GM21576 (cell line): ENCODE results near the gene ABR.
"Not testable (repeated sequence)": the region's sequence is repeated elsewhere in the genome, so short reads cannot be mapped to it uniquely, and the experiment has no call there.

Experiments
- ATAC-seq: cut with Tn5 transposase; IDR thresholded peaks from one replicate; pipeline ENCODE4 v1.9.1; 2021; ENCODE audit warnings: mild to moderate bottlenecking, moderate library complexity; ENCODE audit not compliant: unreplicated experiment

ABR gene

DNA sequence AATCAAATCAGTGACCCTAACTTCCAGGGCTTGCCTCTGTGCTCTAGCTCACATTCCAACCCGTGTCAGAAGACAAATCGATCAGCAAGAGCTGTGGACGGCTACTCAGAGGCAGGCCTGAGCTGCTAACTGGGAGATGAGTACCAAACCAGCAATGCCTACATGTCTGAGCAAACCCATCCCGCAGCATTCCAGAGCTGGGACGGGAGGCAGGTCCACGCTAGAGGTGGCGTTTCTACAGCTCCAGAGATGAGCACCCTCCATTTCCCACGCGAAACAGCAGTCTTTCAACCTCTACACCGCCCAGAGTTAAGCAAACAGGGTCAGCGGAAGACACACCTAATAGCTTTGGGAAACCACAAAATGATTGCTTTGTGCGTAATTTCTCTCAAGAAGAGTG is 206.7 kb downstream of the ABR start:
- ATAC-seq: no peak

DNA sequence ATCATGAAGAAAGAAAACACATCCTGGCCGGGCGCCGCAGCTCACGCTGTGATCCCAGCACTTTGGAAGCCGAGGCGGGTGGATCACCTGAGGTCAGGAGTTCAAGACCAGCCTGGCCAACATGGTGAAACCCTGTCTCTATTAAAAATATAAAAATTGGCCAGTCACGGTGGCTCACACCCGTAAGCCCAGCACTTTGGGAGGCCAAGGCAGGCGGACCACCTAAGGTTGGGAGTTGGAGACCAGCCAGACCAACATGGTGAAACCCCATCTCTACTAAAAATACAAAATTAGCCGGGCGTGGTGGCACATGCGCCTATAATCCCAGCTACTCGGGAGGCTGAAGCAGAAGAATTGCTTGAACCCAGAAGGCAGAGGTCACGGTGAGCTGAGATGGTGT is 207.9 kb downstream of the ABR start:
- ATAC-seq: not testable (repeated sequence)

DNA sequence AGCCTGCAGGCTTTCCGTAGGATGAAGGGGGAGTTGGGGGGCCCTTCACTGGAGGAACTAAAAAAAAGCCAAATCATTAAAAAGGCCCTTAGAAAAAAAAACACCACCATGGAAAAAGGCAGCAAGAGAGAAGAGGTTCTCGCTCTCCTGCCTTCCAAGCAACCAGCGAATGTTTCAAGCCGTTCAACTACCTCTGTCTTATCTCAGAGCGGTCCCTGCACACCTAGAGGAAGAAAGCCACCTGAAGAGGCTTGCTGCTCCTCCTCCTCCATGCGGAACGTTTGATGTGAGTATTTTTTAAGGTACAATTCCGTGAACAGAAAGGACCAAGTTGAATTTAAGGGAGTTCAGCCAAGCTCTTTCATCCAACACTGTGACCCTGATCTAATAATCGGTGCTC is 209.4 kb downstream of the ABR start:
- ATAC-seq: no peak

DNA sequence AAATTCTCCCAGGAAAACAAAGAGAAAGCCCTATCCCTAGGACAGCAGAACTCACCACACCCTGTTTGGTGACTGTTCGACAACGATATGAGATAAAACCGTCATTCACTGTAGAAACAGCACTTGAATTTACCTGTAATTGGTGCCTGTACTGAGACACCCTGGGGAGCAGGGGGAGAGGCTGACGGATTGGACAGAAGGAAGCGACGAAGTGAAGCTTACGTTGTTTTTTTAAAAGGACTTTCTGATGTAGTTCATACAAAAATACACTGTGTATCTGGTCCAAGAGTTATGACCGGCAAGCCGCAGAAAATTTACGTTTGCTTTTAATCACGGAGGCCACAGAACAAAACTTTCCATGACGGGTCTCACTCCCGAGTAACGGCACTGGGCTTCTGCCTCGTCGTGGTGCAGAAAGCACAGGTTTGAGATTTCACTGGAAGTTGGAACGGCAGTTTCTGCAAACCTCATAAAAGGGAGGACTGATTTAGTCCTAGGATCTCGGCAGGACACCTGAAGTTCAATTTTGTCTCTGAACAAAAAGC is 209.9 kb downstream of the ABR start:
- no peak for ATAC-seq

DNA sequence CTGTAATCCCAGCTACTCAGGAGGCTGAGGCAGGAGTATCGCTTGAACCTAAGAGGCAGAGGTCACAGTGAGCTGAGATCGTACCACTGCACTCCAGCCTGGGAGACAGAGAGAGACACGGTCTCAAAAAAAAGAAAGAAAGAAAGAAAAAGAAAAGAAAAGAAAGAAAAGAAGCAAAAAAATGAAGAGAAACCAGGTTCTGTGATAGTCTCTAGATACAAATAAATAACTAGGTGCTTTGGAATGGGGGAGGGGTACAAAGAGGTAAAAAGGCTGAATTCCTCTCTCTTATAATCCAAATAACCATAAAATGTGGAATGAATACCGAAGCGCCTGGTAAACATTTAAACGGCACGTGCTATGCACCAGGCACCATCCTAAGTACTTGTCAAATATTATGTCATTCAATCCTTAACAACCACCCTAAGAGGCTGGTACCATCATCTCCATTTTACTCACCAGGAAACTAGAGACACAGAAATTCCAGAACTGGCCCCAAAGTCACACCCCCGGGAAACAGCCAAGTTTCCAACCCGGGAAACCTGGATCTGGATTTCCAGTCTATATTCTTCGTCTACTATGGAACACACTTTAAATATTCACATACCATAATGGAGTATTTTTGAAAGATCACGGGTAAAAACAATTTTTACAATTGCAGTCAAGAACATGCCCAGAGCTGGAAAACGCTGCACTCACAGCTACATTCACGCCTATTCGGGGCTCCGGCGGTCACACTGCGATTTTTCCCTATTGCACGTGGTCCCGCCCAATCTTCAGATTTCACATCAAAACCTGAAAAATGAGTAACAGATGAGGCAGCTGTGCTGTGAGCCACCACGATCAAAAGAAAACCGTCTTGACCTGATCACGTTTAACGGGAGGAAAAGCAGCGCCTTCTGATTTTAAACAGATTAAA is 210.7 kb downstream of the ABR start:
- ATAC-seq: no peak

DNA sequence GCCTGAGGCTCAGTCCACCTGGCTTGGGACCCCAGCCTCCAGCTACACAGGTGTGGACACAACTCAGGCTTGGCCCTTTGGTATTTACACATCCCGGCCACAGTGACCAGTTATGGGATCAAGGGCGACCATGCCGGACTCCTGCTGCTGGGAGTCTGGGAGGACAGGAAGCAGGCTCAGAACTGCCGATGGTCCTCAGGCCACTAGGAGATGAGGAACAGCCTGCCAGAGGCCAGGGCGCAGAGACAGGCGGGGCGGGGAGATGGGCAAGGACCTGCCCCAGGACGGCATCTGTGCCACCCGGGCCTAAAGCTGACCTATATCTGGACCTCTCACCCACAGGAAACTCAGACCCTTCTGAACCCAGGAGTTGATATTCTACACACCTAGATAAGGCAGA is 212.7 kb downstream of the ABR start:
- no peak for ATAC-seq

DNA sequence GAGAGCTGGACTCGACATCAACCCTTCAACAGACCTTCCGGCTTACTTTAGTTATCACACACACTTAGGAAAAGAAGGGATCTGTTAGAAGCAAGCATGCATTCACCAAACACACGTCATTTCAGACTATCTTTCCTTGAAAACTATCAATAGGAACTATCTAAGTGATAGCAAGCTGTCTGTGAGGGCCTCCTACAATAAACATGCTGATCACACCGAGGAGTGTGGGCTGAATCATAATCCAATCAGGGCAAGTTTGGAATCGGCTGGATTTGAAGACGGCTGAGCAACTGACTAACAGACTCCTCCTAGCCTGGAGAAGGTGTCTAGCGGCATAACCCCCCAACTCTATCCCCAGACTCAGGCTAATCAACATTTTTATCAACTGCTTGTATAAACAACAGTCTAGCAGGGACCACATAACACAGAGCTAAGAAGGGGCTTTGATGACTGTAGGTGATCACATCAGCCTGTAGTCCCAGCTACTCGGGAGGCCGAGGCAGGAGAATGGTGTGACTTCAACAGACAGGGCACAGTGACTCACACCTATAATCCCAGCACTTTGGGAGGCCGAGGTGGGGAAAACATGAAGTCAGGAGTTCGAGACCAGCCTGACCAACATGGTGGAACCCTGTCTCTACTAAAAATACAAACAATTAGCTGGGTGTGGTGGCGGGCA is 214.3 kb downstream of the ABR start:
- ATAC-seq: no peak

DNA sequence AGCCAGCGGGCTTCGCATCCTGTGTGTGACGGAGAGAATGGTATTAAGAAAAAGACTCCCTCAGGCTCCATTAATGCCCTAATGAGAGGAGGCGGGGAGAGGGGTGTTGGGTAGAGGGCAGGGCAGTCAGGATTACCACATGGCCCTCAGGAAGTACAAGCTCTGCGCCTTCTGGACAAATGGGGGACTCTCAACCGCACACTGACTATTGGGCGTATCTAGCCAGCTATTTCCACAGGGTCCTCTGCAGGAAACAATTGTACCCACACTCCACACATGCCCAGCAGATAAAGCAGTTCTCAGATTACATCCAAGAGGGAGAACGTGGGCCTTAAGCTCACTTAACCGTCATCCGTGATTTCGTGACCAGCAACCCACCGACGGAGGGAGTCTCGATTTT is 214.9 kb downstream of the ABR start:
- ATAC-seq: no peak

DNA sequence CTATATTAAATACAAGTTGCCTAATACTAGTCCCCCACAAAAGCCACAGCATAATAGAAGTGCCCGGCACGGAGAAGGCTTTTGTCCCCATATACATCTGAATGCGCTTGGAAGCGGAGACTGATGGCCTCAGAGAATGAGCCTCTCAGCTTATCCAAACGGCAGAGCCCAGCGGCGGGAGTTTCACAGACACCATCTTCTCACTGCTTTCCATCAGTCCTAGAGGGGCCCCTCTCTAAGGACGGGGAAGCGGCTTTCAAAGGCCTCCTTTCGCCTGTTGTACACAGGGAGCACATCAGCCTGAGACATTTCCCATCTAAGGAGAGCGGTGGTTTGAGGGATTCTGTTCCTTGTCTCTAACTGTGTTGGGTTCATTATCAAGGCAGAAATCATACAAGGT is 217.1 kb downstream of the ABR start:
- ATAC-seq: no peak

DNA sequence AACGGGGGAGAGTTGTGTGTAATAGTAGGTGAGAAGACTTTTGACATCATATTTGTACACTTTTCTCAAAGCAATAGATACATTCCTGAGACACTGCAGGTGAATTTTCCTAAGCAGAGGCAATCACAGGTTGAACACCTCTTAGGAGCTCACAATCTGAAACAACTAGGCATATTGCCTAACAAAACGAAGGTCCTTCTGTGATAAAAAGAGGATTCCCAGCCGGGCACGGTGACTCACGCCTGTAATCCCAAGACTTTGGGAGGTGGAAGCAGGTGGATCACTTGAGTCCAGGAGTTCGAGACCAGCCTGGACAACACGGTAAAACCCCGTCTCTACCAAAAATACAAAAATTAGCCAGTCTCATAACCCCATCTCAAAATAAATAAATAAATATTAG is 217.6 kb downstream of the ABR start:
- no peak for ATAC-seq

DNA sequence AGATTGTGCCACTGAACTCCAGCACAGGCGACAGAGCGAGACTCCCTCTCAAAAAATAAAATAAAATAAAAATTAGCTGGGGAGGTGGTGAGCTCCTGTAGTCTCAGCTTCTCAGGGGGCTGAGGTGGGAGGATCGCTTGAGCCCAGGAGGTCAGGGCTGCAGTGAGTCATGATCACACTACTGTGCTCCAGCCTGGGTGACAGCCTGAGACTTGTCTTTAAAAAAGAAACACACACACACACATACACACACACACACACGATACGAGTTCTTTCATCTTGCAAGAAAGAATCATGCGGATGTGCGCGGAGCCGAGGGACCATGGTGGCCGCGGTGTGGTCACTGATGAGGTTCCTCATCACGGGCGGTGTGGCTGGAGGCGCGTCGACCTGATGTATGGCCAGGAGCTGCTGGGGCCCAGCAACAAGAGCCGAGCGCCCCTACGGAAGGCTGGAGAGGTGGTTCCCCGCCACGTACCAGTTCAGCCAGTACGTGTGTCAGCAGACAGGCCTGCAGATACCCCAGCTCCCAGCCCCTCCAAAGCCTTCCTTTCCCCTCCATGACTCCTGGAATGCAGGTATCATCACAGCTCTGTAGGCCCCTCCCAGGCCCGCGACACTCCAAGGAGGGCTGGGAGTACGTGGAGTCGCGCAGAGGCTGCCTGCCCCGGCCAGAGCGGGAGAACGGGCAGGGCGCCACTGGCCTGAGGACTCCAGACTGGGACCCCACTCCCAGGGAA is 220.9 kb downstream of the ABR start:
- no peak for ATAC-seq

DNA sequence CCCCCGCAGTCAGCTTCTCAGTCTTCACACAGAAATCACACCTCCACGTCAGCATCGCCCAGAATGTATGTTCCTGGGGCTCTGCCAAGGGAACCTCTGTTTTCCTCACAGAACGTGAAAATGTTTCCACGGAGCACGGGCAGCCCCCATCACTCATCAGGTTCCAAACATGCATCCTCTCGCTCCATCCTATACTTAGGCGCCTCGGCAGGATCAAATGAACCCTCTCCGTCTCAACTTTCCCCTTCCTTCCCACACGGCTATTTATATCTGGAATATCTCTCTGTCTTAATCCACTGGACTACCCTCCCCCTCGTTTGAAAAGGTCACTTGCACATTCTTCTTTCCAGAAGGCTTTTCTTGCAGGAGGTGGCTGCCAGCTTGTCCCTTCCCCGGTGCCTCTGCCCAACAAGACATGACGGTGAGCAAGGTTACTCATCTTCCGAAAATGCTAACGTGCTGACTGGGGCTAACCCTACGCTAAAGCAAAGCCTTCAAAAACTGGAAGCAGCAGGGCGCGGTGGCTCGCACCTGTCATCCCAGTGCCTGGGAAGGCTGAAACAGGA is 221.8 kb downstream of the ABR start:
- no peak for ATAC-seq

DNA sequence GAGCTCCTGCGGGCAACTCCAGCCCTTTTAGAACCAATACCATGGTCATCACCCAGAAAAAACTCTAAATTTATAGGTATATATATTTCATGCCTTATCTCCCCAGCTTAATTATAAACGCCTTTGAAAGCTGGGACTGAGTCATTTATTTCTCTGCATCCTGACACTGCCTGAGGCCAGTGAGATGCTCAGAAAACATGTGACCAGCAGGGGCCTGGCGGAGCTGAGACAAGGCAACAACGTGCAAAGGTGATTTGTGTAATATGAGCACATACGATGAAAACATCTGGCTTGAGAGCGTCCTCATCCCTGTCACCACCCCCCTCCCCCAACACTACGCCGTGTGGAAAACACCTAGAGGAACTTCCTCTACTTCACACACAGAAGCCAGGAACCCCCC is 222.9 kb downstream of the ABR start:
- no peak for ATAC-seq

DNA sequence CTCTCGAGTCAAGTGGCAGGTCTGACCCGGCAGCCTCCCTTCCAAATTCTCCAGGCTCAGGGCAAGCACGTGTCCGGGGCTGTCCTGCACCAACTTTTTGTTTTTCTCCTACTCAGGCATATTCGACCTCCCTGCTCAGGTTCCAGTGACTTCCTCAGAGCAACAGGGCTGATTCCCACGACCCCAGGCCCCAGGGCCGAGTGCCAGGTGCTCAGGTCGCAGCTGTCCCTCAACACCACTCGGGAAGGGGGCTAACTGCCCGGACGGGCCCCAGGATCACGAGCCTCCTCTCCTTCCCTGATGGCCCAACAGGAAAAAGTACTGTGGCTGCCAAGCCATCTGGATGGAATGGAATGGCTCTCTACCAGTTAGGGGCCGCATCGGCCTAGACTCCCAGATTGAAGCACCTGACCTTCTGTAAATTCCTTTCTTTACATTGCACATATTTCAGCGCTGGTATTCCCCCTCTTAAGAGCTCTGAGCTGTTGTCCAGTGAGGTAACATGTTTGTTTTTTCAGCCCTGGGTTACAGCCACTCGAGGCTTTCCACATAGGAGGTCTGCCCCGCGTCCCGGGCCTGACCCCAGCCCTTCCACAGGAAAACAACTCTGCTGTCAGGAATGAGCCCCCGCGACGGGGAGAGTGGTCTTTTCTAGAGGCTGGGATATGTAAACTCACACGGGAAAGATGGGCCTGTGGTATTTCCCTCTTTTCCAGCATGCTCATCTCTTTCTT is 225.2 kb downstream of the ABR start:
- no peak for ATAC-seq

DNA sequence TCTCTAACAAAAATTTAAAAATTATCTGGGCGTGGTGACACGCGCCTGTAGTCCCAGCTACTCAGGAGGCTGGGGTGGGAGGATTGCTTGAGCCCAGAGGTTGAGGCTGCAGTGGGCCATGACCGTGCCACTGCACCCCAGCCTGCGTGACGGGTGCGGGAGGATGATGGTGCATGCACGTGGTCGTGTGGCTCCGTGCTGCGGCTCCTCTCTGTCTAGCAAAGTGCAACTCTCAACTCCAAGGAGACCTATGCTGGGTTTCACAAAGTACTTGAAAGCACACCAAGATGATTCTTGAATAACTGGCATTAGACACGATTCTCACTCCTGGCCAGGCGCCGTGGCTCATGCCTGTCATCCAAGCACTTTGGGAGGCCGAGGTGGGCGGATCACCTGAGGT is 226.0 kb downstream of the ABR start:
- ATAC-seq: no peak
